GM06990 (cell line): Measurements from ENCODE around the gene SYNM.

Source experiments
- DNase-seq: peaks from one replicate; pipeline ENCODE4 v3.0.0-alpha.2; 2011; ENCODE audit not compliant: insufficient read length; ENCODE audit errors: extremely low read depth
- H3K27me3 ChIP-seq: replicated peaks from 2 replicates; pipeline ENCODE4 v1.6.0; 2011; ENCODE audit warnings: low read length; ENCODE audit not compliant: control insufficient read depth, insufficient read depth
- H3K36me3 ChIP-seq: 2 replicates; pipeline ENCODE4 v1.5.1; 2011; ENCODE audit warnings: low read length; ENCODE audit not compliant: control insufficient read depth, insufficient read depth
- H3K4me3 ChIP-seq: replicated peaks from 2 replicates; pipeline ENCODE4 v1.5.1; 2011; ENCODE audit warnings: low read depth, mild to moderate bottlenecking, control low read depth, low read length
- TF ChIP-seq, protein P1 (sequence below): IDR thresholded peaks from 2 replicates; pipeline ENCODE4 v1.5.1; 2011; ENCODE audit warnings: low read length, control low read depth, mild to moderate bottlenecking, inconsistent platforms; ENCODE audit not compliant: insufficient read depth, poor library complexity, severe bottlenecking

The SYNM gene

GRCh38 chr15:99131441-99132023, 26.7 kb downstream of the SYNM start:
- no peak for DNase-seq
- no peaks in the 10 kb centered on the region; the same call in 1 of the 2 replicates for H3K27me3 ChIP-seq
- H3K4me3 ChIP-seq, result no peak overlapping the region
- H3K36me3 ChIP-seq, result no peaks in the 10 kb centered on the region
- TF ChIP-seq, protein P1, sequence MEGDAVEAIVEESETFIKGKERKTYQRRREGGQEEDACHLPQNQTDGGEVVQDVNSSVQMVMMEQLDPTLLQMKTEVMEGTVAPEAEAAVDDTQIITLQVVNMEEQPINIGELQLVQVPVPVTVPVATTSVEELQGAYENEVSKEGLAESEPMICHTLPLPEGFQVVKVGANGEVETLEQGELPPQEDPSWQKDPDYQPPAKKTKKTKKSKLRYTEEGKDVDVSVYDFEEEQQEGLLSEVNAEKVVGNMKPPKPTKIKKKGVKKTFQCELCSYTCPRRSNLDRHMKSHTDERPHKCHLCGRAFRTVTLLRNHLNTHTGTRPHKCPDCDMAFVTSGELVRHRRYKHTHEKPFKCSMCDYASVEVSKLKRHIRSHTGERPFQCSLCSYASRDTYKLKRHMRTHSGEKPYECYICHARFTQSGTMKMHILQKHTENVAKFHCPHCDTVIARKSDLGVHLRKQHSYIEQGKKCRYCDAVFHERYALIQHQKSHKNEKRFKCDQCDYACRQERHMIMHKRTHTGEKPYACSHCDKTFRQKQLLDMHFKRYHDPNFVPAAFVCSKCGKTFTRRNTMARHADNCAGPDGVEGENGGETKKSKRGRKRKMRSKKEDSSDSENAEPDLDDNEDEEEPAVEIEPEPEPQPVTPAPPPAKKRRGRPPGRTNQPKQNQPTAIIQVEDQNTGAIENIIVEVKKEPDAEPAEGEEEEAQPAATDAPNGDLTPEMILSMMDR, result no peak

GRCh38 chr15:99132122-99132521, 27.2 kb downstream of the SYNM start:
- H3K4me3 ChIP-seq, result no peak overlapping the region
- TF ChIP-seq, protein P1, result no peak
- no peaks in the 10 kb centered on the region; the same call in 1 of the 2 replicates for H3K27me3 ChIP-seq
- H3K36me3 ChIP-seq, result no peaks in the 10 kb centered on the region
- no peak for DNase-seq

DNA sequence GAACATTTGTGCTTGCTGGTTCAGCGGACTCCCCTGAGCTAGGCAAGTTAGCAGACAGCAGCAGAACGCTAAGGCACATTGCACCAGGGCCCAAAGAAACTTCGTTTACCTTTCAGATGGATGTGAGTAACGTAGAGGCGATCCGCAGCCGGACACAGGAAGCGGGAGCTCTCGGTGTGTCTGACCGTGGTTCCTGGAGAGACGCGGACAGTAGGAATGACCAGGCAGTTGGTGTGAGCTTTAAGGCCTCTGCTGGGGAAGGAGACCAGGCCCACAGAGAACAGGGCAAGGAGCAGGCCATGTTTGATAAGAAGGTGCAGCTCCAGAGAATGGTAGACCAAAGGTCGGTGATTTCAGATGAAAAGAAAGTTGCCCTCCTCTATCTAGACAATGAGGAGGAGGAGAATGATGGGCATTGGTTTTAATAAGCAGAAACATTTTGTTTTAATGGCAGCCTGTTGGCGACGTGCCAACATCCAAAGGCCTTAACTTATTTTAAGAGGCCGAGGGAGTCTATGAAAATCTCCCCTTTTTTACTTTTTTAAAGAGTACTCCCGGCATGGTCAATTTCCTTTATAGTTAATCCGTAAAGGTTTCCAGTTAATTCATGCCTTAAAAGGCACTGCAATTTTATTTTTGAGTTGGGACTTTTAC, 27.9 kb downstream of the SYNM start:
- no peaks in the 10 kb centered on the region for H3K36me3 ChIP-seq
- TF ChIP-seq, protein P1, result no peak
- H3K27me3 ChIP-seq, result no peaks in the 10 kb centered on the region; the same call in 1 of the 2 replicates
- DNase-seq, result no peak
- no peak overlapping the region for H3K4me3 ChIP-seq

GRCh38 chr15:99134317-99134821, 29.5 kb downstream of the SYNM start:
- no peaks in the 10 kb centered on the region for H3K36me3 ChIP-seq
- no peaks in the 10 kb centered on the region; the same call in 1 of the 2 replicates for H3K27me3 ChIP-seq
- no peak for DNase-seq
- H3K4me3 ChIP-seq, result no peak overlapping the region
- TF ChIP-seq, protein P1, result no peak

DNA sequence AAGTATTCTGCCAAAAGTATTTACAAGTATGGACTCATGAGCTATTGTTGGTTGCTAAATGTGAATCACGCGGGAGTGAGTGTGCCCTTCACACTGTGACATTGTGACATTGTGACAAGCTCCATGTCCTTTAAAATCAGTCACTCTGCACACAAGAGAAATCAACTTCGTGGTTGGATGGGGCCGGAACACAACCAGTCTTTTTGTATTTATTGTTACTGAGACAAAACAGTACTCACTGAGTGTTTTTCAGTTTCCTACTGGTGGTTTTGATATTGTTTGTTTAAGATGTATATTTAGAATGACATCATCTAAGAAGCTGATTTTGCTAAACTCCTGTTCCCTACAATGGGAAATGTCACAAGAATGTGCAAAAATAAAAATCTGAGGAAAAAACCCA, 30.3 kb downstream of the SYNM start:
- Histone ChIP-seq H3K4me3 (no peak overlapping the region), H3K36me3 (no peaks in the 10 kb centered on the region), H3K27me3 (no peaks in the 10 kb centered on the region; the same call in 1 of the 2 replicates)
- DNase-seq, result no peak
- TF ChIP-seq, protein P1, result no peak
